Measurements from ENCODE around the gene LY6G5B. TPM values are rescaled to one million over a fixed set of nuclear protein-coding genes. Genes with fewer than 3 reads are reported as not detected.

Gene LY6G5B
- total RNA-seq, 2 donors from 2014 or later = 0.67 to 1.8 TPM

DNA sequence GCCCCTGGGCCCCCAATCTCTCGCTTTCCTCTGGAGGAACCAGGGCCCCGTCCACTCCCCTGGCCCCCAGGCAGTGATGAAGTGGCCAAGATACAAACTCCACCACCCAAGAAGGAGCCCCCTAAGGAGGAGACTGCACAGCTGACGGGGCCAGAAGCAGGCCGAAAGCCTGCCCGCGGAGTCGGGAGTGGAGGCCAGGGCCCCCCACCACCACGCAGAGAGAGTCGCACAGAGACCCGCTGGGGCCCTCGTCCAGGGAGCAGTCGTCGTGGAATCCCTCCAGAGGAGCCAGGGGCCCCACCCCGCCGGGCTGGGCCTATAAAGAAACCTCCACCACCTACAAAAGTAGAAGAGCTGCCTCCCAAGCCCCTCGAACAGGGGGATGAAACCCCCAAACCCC lies 38.6 kb upstream of the LY6G5B start:
- no peak overlapping the region for H3K27ac ChIP-seq
- H3K4me1 ChIP-seq = no peaks in the 10 kb centered on the region
- H3K36me3 ChIP-seq = peaks cover 100% of the 10 kb centered on the region
- no peak for DNase-seq (ENCODE audit: low spot score)
- H3K27me3 ChIP-seq = no peaks in the 10 kb centered on the region
- no peaks in the 10 kb centered on the region for H3K9me3 ChIP-seq
- no peak overlapping the region for H3K4me3 ChIP-seq
- no peak for TF ChIP-seq CTCF (IDR thresholded peaks at IDR 0.05)

GRCh38 chr6:31631681-31632278 lies 38.0 kb upstream of the LY6G5B start:
- no peak overlapping the region for H3K27ac ChIP-seq
- H3K36me3 ChIP-seq = peaks cover 100% of the 10 kb centered on the region
- no peaks in the 10 kb centered on the region for H3K4me1 ChIP-seq
- no peaks in the 10 kb centered on the region for H3K9me3 ChIP-seq
- no peak for DNase-seq (ENCODE audit: low spot score)
- no peaks in the 10 kb centered on the region for H3K27me3 ChIP-seq
- no peak for TF ChIP-seq CTCF (IDR thresholded peaks at IDR 0.05)
- H3K4me3 ChIP-seq = no peak overlapping the region

GRCh38 chr6:31632279-31632946 lies 37.4 kb upstream of the LY6G5B start:
- no peak overlapping the region for H3K4me3 ChIP-seq
- no peaks in the 10 kb centered on the region for H3K9me3 ChIP-seq
- TF ChIP-seq CTCF (IDR thresholded peaks at IDR 0.05) = no peak
- H3K36me3 ChIP-seq = peaks cover 100% of the 10 kb centered on the region
- H3K27me3 ChIP-seq = no peaks in the 10 kb centered on the region
- no peaks in the 10 kb centered on the region for H3K4me1 ChIP-seq
- DNase-seq (ENCODE audit: low spot score) = no peak
- no peak overlapping the region for H3K27ac ChIP-seq

GRCh38 chr6:31633447-31633846 lies 36.3 kb upstream of the LY6G5B start:
- no peaks in the 10 kb centered on the region for H3K4me1 ChIP-seq
- H3K27ac ChIP-seq = no peak overlapping the region
- no peak overlapping the region for H3K4me3 ChIP-seq
- H3K9me3 ChIP-seq = no peaks in the 10 kb centered on the region
- no peak for DNase-seq (ENCODE audit: low spot score)
- H3K27me3 ChIP-seq = no peaks in the 10 kb centered on the region
- no peak for TF ChIP-seq CTCF (IDR thresholded peaks at IDR 0.05)
- peaks cover 100% of the 10 kb centered on the region for H3K36me3 ChIP-seq

DNA sequence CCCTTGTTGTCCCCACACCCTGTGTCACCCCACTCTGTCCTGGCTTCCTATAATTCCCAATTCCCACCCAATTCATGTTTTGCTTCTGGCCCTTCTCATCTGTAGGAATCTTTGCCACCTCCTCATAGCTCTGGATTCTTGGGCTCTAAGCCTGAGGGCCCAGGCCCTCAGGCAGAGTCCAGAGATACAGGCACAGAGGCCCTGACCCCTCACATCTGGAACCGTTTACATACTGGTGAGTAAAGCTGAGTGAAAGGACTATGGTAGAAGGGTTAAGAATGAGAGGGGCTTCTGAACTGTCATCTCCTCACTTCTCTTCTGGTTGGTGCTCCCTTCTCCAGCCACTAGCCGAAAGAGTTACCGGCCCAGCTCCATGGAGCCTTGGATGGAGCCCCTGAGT lies 35.6 kb upstream of the LY6G5B start:
- no peak overlapping the region for H3K27ac ChIP-seq
- DNase-seq (ENCODE audit: low spot score) = no peak
- H3K36me3 ChIP-seq = peaks cover 100% of the 10 kb centered on the region

More for the DNA sequence above, 35.6 kb upstream of the LY6G5B start:
- Histone ChIP-seq H3K27me3 (no peaks in the 10 kb centered on the region), H3K9me3 (no peaks in the 10 kb centered on the region), H3K4me1 (no peaks in the 10 kb centered on the region), H3K4me3 (no peak overlapping the region)
- no peak for TF ChIP-seq CTCF (IDR thresholded peaks at IDR 0.05)

Data from right atrium auricular region (tissue), 2 donors.